ENCODE data around the gene HMGCL.
A peak's percentile ranks its signal among the peaks of the same experiment; 100 is the strongest.
"Not testable (repeated sequence)": the region's sequence is repeated elsewhere in the genome, so short reads cannot be mapped to it uniquely, and the experiment has no call there.

Gene HMGCL

GRCh38 chr1:23825762-23826522 lies 713 bp upstream of the HMGCL start:
- DNase-seq: no peak

- no peak for DNase-seq
Measured at GRCh38 chr1:23824711-23825075, 536 bp downstream of the HMGCL start.

- no peak for DNase-seq
Measured at GRCh38 chr1:23823767-23824166, 1.5 kb downstream of the HMGCL start.

GRCh38 chr1:23817633-23818032 lies 7.6 kb downstream of the HMGCL start:
- no peak for DNase-seq

GRCh38 chr1:23816906-23817305 lies 8.3 kb downstream of the HMGCL start:
- DNase-seq: no peak

GRCh38 chr1:23816361-23816760 lies 8.9 kb downstream of the HMGCL start:
- DNase-seq: no peak

GRCh38 chr1:23814016-23814415 lies 11.2 kb downstream of the HMGCL start:
- no peak for DNase-seq

- no peak for DNase-seq
Measured at GRCh38 chr1:23810818-23811540, 14.2 kb downstream of the HMGCL start.

- DNase-seq: peak; percentile 71
Measured at GRCh38 chr1:23809751-23810171, 15.5 kb downstream of the HMGCL start.

GRCh38 chr1:23807453-23807852 lies 17.8 kb downstream of the HMGCL start:
- no peak for DNase-seq

- no peak for DNase-seq
Measured at GRCh38 chr1:23806280-23806679, 18.9 kb downstream of the HMGCL start.

GRCh38 chr1:23805025-23805424 lies 20.2 kb downstream of the HMGCL start:
- no peak for DNase-seq

- DNase-seq: no peak
Measured at GRCh38 chr1:23804183-23804835, 20.9 kb downstream of the HMGCL start.

GRCh38 chr1:23803674-23804073 lies 21.6 kb downstream of the HMGCL start:
- no peak for DNase-seq

GRCh38 chr1:23802809-23803342 lies 22.4 kb downstream of the HMGCL start:
- DNase-seq: not testable (repeated sequence)

GRCh38 chr1:23801876-23802275 lies 23.4 kb downstream of the HMGCL start:
- no peak for DNase-seq

- DNase-seq: no peak
Measured at GRCh38 chr1:23801338-23801748, 23.9 kb downstream of the HMGCL start.

- peak; percentile 96 for DNase-seq
Measured at GRCh38 chr1:23800400-23801337, 24.6 kb downstream of the HMGCL start, which contains the start of gene GALE. GALE (minus strand) TSS chr1:23800754; CDS start chr1:23799007, 1,747 bp downstream.

- peak; percentile 80 for DNase-seq
Measured at GRCh38 chr1:23799570-23800399, 25.4 kb downstream of the HMGCL start.

GRCh38 chr1:23799255-23799569 lies 26.0 kb downstream of the HMGCL start:
- no peak for DNase-seq

- no peak for DNase-seq
Measured at GRCh38 chr1:23798662-23799142, 26.5 kb downstream of the HMGCL start.

Measured in EL (cell line).